IMR-90 (cell line): ENCODE data around the gene AKAP9. TPM values are rescaled to one million over a fixed set of nuclear protein-coding genes. Genes with fewer than 3 reads are reported as not detected.
"Not testable (repeated sequence)": the region's sequence is repeated elsewhere in the genome, so short reads cannot be mapped to it uniquely, and the experiment has no call there.

ENCODE experiments used
- ATAC-seq: fragments of 200-7000 bp; cut with Tn5 transposase; 2 replicates; pipeline ENCODE4 v1.9.1; 2020; ENCODE audit warnings: low read depth, mild to moderate bottlenecking, moderate library complexity
- BruUV-seq: library from RNA; stranded (reverse); fragments of 400-500 nt; replicated peaks from 2 replicates; lab custom pipeline; 2021; lab: Mats Ljungman, UMichigan
- CTCF ChIA-PET: fragments of 300-600 bp; formaldehyde crosslinking; extraction: SDS; loops from one replicate; lab custom pipeline; 2021; ENCODE audit warnings: antibody characterized with exemption; lab: Yijun Ruan, JAX
- POLR2A ChIA-PET: fragments of 300-600 bp; sonication (Branson Sonifier 250); formaldehyde crosslinking; loops from one replicate; lab custom pipeline; 2022; ENCODE audit warnings: antibody characterized with exemption; ENCODE audit not compliant: unreplicated experiment; lab: Charles Lee
- DNase-seq: peaks from one replicate; pipeline ENCODE4 v3.0.0; 2013
- H2AFZ ChIP-seq: replicated peaks from 2 replicates; pipeline ENCODE3; 2013; ENCODE audit warnings: low read length, mild to moderate bottlenecking; ENCODE audit not compliant: poor library complexity
- H2AK5ac ChIP-seq: 2 replicates; pipeline ENCODE4 v1.6.1; 2013; ENCODE audit warnings: low read depth, low read length, inconsistent platforms
- H2AK9ac ChIP-seq: replicated peaks from 2 replicates; pipeline ENCODE3; 2013; ENCODE audit warnings: mild to moderate bottlenecking, low read depth, low read length, moderate library complexity; ENCODE audit not compliant: poor library complexity
- H2BK120ac ChIP-seq: 2 replicates; pipeline ENCODE4 v1.6.1; 2013; ENCODE audit warnings: low read depth, low read length, inconsistent platforms
- H2BK15ac ChIP-seq: 3 replicates; pipeline ENCODE4 v1.6.1; 2013; ENCODE audit warnings: low read depth, low read length, inconsistent platforms
- H2BK20ac ChIP-seq: 2 replicates; pipeline ENCODE4 v1.6.1; 2013; ENCODE audit warnings: low read depth, mild to moderate bottlenecking, inconsistent platforms, low read length, moderate library complexity
- H2BK5ac ChIP-seq: 2 replicates; pipeline ENCODE4 v1.6.1; 2013; ENCODE audit warnings: mild to moderate bottlenecking, low read depth, low read length, inconsistent platforms; ENCODE audit not compliant: poor library complexity, severe bottlenecking
- H3K14ac ChIP-seq: replicated peaks from 2 replicates; pipeline ENCODE4 v1.6.1; 2013; ENCODE audit warnings: low read depth, low read length, inconsistent platforms
- H3K18ac ChIP-seq: 2 replicates; pipeline ENCODE4 v1.6.1; 2013; ENCODE audit warnings: low read depth, low read length, control low read depth
- H3K23ac ChIP-seq: 2 replicates; pipeline ENCODE4 v1.6.1; 2013; ENCODE audit warnings: low read depth, low read length, inconsistent platforms
- H3K27ac ChIP-seq: 2 replicates; pipeline ENCODE4 v1.5.1; 2013; ENCODE audit warnings: mild to moderate bottlenecking, control low read depth, low read length; ENCODE audit not compliant: insufficient read depth
- H3K27me3 ChIP-seq: 2 replicates; pipeline ENCODE4 v1.6.1; 2013; ENCODE audit warnings: low read length; ENCODE audit not compliant: control insufficient read depth, insufficient read depth
- H3K36me3 ChIP-seq: 2 replicates; pipeline ENCODE4 v1.6.1; 2013; ENCODE audit warnings: low read length, mixed read lengths; ENCODE audit not compliant: control insufficient read depth, insufficient read depth
- H3K4ac ChIP-seq: 2 replicates; pipeline ENCODE4 v1.6.1; 2013; ENCODE audit warnings: low read depth, low read length, inconsistent platforms
- H3K4me1 ChIP-seq: 2 replicates; pipeline ENCODE4 v1.6.1; 2013; ENCODE audit warnings: low read length, mixed read lengths; ENCODE audit not compliant: control insufficient read depth, insufficient read depth
- H3K4me2 ChIP-seq: 2 replicates; pipeline ENCODE4 v1.6.1; 2013; ENCODE audit warnings: low read depth, mild to moderate bottlenecking, control low read depth, low read length, moderate library complexity
- H3K4me3 ChIP-seq: 2 replicates; pipeline ENCODE4 v1.5.1; 2013; ENCODE audit warnings: low read depth, mild to moderate bottlenecking, control low read depth, low read length, moderate library complexity; ENCODE audit not compliant: insufficient read depth
- H3K56ac ChIP-seq: 2 replicates; pipeline ENCODE4 v1.6.1; 2013; ENCODE audit warnings: low read length, inconsistent platforms; ENCODE audit not compliant: insufficient read depth; ENCODE audit errors: extremely low read depth
- H3K79me1 ChIP-seq, 2 experiments: 2 replicates each; pipeline ENCODE4 v1.6.1; 2013; ENCODE audit warnings: low read length in 2 of 2, inconsistent platforms in 1 of 2, low read depth in 1 of 2
- H3K9ac ChIP-seq: 2 replicates; pipeline ENCODE4 v1.6.1; 2013; ENCODE audit warnings: low read depth, low read length, control low read depth
- H3K9me1 ChIP-seq: 2 replicates; pipeline ENCODE4 v1.6.1; 2013; ENCODE audit warnings: low read length, inconsistent platforms; ENCODE audit not compliant: insufficient read depth
- H3K9me3 ChIP-seq: 2 replicates; pipeline ENCODE4 v1.6.1; 2013; ENCODE audit warnings: low read length; ENCODE audit not compliant: control insufficient read depth, insufficient read depth
- H4K20me1 ChIP-seq: 2 replicates; pipeline ENCODE4 v1.6.1; 2013; ENCODE audit warnings: low read length, inconsistent platforms; ENCODE audit not compliant: insufficient read depth
- H4K5ac ChIP-seq: 2 replicates; pipeline ENCODE4 v1.6.1; 2013; ENCODE audit warnings: mild to moderate bottlenecking, low read depth, low read length, control low read depth
- H4K8ac ChIP-seq, 2 experiments: 2 replicates each; pipeline ENCODE4 v1.6.1; 2013; ENCODE audit warnings: low read depth in 2 of 2, low read length in 2 of 2, control low read depth in 1 of 2, inconsistent platforms in 1 of 2
- H4K91ac ChIP-seq: 2 replicates; pipeline ENCODE4 v1.6.1; 2013; ENCODE audit warnings: low read depth, low read length, inconsistent platforms; ENCODE audit not compliant: insufficient read depth
- WGBS, 2 experiments: methylation state at CpG; one replicate each; pipeline versions ENCODE4 v1.1.5 to v1.1.7; 2013; ENCODE audit warnings: missing lambda C conversion rate in 2 of 2; ENCODE audit not compliant: insufficient read length in 1 of 2; ENCODE audit errors: extremely low coverage in 2 of 2; 5-methylcytosine and 5-hydroxymethylcytosine counted together
- dilution Hi-C: fragments of 300-500 bp; cut with HindIII; formaldehyde crosslinking; loops from one replicate; pipeline ENCODE4 v1.14.3; 2018; ENCODE audit warnings: low sequenced_read_pairs; ENCODE audit not compliant: unreplicated experiment
- in situ Hi-C: fragments of 300-500 bp; cut with MboI; formaldehyde crosslinking; loops from 3 replicates; pipeline ENCODE4 v1.14.3; 2019; ENCODE audit warnings: low sequenced_read_pairs, inconsistent platforms, mixed read lengths
- intact Hi-C: fragments of 100-400 bp; cut with micrococcal nuclease; formaldehyde crosslinking; loops from 2 replicates; pipeline ENCODE4 v1.10.0; 2022
- polyA plus RNA-seq, 3 experiments: library from polyadenylated mRNA; depleted of rRNA; stranded (reverse); fragments of >200 nt; gene quantifications; 2 replicates each; pipeline ENCODE4 v1.2.3, GENCODE V29; 2012; ENCODE audit warnings: low replicate concordance in 1 of 3
- total RNA-seq: library from RNA; depleted of rRNA; stranded (reverse); fragments of >200 nt; gene quantifications from 2 replicates; pipeline ENCODE4 v1.2.3, GENCODE V29; 2012

The AKAP9 gene
- total and polyA plus RNA-seq, 2 of the 4 experiments (the other 2 are of a cell fraction): 9.7 to 25.3 TPM

DNA sequence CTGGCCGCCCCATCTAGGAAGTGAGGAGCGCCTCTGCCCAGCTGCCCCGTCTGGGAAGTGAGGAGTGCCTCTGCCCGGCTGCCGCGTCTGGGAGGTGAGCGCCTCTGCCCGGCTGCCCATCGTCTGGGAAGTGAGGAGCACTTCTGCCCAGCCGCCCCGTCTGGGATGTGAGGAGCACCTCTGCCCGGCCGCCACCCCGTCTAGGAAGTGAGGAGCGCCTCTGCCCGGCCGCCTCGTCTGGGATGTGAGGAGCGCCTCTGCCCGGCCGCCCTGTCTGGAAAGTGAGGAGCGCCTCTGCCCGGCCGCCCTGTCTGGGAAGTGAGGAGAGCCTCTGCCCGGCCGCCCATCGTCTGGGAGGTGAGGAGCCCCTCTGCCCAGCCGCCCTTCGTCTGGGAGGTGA is 86.5 kb downstream of the AKAP9 start:
- dilution Hi-C loops: not testable (repeated sequence)

More for the DNA sequence above, 86.5 kb downstream of the AKAP9 start:
- H3K27me3 ChIP-seq, H4K91ac ChIP-seq, H3K56ac ChIP-seq, H3K9me1 ChIP-seq, H2AFZ ChIP-seq, H3K18ac ChIP-seq, DNase-seq, H3K4me3 ChIP-seq, CTCF ChIA-PET, H3K4me2 ChIP-seq, H2BK120ac ChIP-seq, H4K5ac ChIP-seq, H3K79me1 ChIP-seq, H3K4ac ChIP-seq, H2AK5ac ChIP-seq, H3K14ac ChIP-seq, H2BK20ac ChIP-seq, BruUV-seq, H3K9ac ChIP-seq, H3K27ac ChIP-seq, in situ Hi-C loops, H3K9me3 ChIP-seq, H2BK15ac ChIP-seq, H3K23ac ChIP-seq, intact Hi-C loops, H4K20me1 ChIP-seq, H4K8ac ChIP-seq, H3K4me1 ChIP-seq, H2AK9ac ChIP-seq, ATAC-seq, H2BK5ac ChIP-seq, POLR2A ChIA-PET: not testable (repeated sequence)
- H3K36me3 ChIP-seq: peaks cover 13% of the 10 kb centered on the region
- 100% methylated on average over 5 of the region's 29 CpGs; no CpG with 5 or more reads in 1 of the 2 experiments for WGBS, 2 experiments
